Activated T-helper 2 cell treated with anti-CD3 and anti-CD28 coated beads, Interferon-gamma antibody, Interleukin-2, Interleukin-4, amounts not matched to agents 10 μg/mL and 5 μg/mL and 100 μg/mL, durations not matched to agents 14 hours and 24 hours and 36 hours (primary cell): ENCODE results near the gene CAMTA1. TPM values are rescaled to one million over a fixed set of nuclear protein-coding genes. Genes with fewer than 3 reads are reported as not detected.

Source experiments
- DNase-seq: peaks from one replicate; pipeline ENCODE4 v3.0.0; 2021; ENCODE audit warnings: low spot score
- H3K27ac Mint-ChIP-seq: one replicate; pipeline ENCODE4 v1.8.0; 2021; ENCODE audit warnings: mixed read lengths
- H3K27me3 Mint-ChIP-seq: one replicate; pipeline ENCODE4 v1.8.0; 2021; ENCODE audit warnings: low read depth, mixed read lengths
- H3K36me3 Mint-ChIP-seq: one replicate; pipeline ENCODE4 v1.8.0; 2021; ENCODE audit warnings: low read depth, mixed read lengths
- H3K4me1 Mint-ChIP-seq: one replicate; pipeline ENCODE4 v1.8.0; 2021; ENCODE audit warnings: low read depth, mixed read lengths
- H3K4me3 Mint-ChIP-seq: one replicate; pipeline ENCODE4 v1.8.0; 2021; ENCODE audit warnings: low read depth, mild to moderate bottlenecking, moderate library complexity, mixed read lengths
- H3K9me3 Mint-ChIP-seq: one replicate; pipeline ENCODE4 v1.8.0; 2021; ENCODE audit warnings: mixed read lengths
- intact Hi-C: fragments of 100-400 bp; cut with micrococcal nuclease; formaldehyde crosslinking; loops from one replicate; pipeline ENCODE4 v1.15.1; 2023
- total RNA-seq: library from RNA; stranded (reverse); gene quantifications from 2 replicates; pipeline ENCODE4 v1.2.3, GENCODE V29; 2022

Gene CAMTA1
- total RNA-seq, 1 donor from 2014 or later = 62.9 TPM

DNA sequence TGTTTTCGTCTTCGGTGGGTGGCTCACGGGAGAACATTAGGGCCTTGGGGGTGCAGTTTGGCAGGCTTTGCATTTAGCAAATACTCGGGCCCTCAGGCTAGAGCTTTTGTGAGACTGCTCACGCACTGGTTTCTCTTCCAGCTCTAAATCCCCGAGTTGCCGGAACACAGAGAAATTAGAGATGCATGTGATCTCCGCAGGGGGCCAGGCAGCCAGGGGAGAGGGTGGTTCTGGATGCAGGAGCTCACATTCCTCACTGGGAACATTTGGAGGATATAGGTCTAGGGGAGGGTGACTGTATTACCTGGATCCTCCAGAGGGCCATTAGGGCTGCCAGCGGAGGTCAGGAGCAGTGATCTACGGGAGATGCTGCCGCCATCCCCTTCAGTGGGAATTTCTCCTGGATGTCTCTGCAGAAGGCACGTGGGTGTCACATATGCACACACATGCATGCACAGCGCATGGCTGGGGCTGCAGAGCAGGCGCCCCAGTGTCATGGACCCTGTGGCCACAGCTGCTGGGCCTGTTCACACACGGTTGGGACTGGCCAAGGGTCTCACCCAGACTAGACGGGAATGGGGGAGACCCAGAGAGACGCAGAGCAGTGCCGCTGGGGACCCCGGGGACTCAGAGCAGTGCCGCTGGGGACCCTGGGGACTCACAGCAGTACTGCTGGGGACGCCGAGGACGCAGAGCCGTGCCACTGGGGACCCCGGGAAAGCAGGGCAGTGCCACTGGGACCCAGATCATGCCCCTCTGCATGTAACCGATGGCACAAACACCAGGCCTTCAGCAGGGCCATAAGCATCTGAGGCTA is 258.7 kb downstream of the CAMTA1 start:
- intact Hi-C loops = loop anchor here (5.0 kb wide), 1 partner anchor 603 kb away; no protein-coding TSS in a partner anchor
- no peaks in the 10 kb centered on the region for H3K27me3 Mint-ChIP-seq

DNA sequence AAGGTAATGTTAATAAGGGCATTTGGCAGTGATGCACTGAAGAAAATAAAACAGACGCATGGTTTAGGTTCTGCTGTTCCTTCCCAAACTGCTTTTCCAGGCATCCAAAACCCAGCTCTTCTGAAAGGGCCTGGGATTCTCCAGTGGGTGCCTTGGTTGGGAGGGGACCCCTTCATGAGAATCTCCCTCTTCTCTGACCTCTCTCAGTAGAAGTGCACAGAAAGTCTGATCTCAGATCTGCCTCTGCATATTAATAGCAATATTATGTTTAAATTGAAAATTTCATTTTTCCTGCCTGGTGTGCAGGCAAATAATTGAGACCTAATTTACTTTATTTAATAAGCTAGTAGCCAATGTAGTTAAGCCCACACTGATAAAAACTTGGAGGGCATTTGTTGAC is 260.6 kb downstream of the CAMTA1 start:
- no peaks in the 10 kb centered on the region for H3K9me3 Mint-ChIP-seq
- H3K4me1 Mint-ChIP-seq = no peaks in the 10 kb centered on the region
- intact Hi-C loops = no loop called here
- no peak for DNase-seq
- H3K27ac Mint-ChIP-seq = no peak overlapping the region
- no peaks in the 10 kb centered on the region for H3K36me3 Mint-ChIP-seq
- no peaks in the 10 kb centered on the region for H3K27me3 Mint-ChIP-seq
- no peak overlapping the region for H3K4me3 Mint-ChIP-seq

More for the DNA sequence above, 258.7 kb downstream of the CAMTA1 start:
- no peaks in the 10 kb centered on the region for H3K4me1 Mint-ChIP-seq
- no peaks in the 10 kb centered on the region for H3K9me3 Mint-ChIP-seq
- H3K4me3 Mint-ChIP-seq = no peak overlapping the region
- no peaks in the 10 kb centered on the region for H3K36me3 Mint-ChIP-seq
- H3K27ac Mint-ChIP-seq = no peak overlapping the region
- no peak for DNase-seq

DNA sequence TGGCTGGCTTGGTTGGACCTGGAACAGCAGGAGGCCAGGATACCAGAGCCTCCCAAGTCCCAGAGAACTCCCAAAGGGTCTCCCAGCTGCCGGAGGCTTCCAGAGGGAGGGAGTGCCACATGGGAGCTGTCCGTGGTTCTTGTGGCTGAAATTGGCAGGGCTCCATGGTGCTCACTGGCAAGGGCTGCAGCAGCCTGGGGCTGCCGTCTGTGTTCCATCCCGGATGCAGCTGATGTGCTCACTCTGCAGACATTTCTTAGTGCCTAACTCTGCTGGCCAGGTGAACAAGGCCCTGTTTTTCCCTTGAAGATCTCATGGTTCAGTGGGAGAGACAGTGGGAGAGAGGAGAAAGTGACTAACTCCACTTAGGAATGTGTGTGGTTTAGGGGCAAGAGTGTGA is 261.1 kb downstream of the CAMTA1 start:
- H3K4me1 Mint-ChIP-seq = no peaks in the 10 kb centered on the region
- no peaks in the 10 kb centered on the region for H3K9me3 Mint-ChIP-seq
- intact Hi-C loops = no loop called here
- DNase-seq = no peak
- H3K27me3 Mint-ChIP-seq = no peaks in the 10 kb centered on the region
- no peaks in the 10 kb centered on the region for H3K36me3 Mint-ChIP-seq
- H3K27ac Mint-ChIP-seq = no peak overlapping the region
- no peak overlapping the region for H3K4me3 Mint-ChIP-seq

DNA sequence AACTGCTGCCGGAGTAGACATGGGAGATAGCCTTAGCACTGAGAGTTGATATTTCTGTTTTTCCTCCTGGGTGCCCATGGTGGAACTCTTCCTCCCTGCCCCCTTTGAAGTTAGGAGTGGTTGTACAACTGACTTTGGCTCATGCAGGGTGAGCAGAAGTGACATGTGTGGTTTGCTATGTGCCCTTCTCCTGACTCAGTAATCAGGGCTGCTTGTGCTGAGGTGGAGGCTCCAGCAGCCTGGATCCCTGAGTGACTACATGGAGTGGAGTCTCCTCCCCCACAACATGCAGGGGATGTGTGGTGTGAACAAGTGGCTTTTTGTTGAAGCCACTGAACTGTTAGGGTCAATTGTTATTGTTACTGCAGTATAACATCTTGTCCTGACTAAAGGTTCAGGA is 261.6 kb downstream of the CAMTA1 start:
- Mint-ChIP-seq H3K4me3 (no peak overlapping the region), H3K4me1 (no peaks in the 10 kb centered on the region), H3K27me3 (no peaks in the 10 kb centered on the region), H3K36me3 (no peaks in the 10 kb centered on the region), H3K27ac (no peak overlapping the region), H3K9me3 (no peaks in the 10 kb centered on the region)
- no peak for DNase-seq
- intact Hi-C loops = no loop called here

DNA sequence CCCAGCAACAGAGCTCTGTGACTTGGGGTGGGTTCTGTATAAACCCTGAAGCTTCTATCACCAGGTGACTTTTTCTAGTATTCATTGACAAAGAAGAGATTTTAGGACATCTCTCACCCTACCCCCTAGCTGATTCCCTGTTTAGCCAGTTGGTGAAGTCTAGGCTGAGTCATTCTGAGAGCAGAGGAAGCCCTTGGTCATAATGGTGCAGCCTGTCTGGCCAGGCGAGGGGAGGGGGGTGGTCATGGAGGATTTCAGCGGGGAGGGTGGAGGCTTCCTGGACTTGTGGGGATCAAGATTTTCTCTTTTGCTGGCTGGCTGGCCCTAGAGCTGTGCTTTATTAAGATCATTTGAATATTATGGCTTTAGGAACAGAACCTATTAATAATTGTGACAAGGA is 262.6 kb downstream of the CAMTA1 start:
- intact Hi-C loops = no loop called here
- Mint-ChIP-seq H3K9me3 (no peaks in the 10 kb centered on the region), H3K27me3 (no peaks in the 10 kb centered on the region), H3K27ac (no peak overlapping the region), H3K36me3 (no peaks in the 10 kb centered on the region), H3K4me1 (no peaks in the 10 kb centered on the region), H3K4me3 (no peak overlapping the region)
- DNase-seq = no peak

DNA sequence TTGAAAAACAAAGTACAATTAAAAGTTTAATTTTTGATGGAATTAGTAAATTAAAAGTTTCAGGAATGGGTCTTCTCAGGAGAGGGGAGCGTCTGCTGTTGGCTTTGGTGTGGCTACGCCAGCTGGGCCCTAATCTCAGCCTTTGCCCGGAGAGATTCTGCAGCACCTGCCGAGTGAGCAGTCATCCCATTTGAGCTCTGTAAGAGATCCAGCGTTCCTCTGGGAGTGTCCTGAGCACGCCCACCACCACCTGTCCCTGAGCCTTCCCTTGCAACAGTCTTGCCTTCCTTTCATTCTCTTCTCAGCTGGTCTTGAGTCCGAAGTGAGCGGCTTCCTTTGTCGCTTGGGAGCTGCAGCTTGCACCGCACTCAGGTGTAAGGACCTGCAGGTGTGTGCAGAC is 263.1 kb downstream of the CAMTA1 start:
- intact Hi-C loops = no loop called here
- Mint-ChIP-seq H3K36me3 (no peaks in the 10 kb centered on the region), H3K4me3 (no peak overlapping the region), H3K4me1 (no peaks in the 10 kb centered on the region), H3K27ac (no peak overlapping the region), H3K9me3 (no peaks in the 10 kb centered on the region), H3K27me3 (no peaks in the 10 kb centered on the region)
- no peak for DNase-seq

DNA sequence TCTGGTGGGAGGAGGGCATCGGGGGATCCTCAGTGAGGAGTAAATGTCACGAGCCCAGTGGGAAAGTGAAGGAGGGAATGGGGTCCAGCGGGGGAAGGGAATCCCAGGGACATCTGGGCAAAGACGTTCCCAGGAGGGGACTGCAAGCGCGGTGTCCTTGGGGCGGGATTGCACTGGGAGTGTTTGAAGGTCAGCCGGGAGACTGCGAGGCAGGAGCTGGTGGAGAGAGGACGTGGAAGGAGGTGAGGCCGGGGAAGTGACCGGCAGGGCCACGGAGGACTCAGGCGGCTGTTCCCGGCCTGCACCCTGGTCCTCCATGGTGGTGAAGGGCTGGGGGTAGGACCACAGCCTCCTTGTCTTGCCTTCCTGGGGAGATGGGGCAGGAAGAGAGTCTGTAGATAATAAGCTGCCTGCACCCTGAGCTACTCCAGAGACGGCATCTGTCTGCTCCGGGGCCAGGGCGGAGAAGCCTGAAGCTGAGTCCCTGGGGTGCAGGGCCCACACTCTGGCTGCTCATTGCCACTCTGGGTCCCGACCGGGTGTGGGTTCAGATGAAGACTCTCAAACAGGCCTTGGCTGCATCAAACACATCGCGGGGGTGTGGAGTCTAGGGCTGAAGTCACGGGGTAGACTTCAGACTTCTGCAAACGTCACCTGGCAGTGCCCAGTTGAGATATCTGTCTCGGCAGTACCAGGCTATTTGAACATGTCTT is 264.8 kb downstream of the CAMTA1 start:
- Mint-ChIP-seq H3K4me1 (no peaks in the 10 kb centered on the region), H3K27me3 (no peaks in the 10 kb centered on the region), H3K9me3 (no peaks in the 10 kb centered on the region), H3K4me3 (no peak overlapping the region), H3K36me3 (no peaks in the 10 kb centered on the region), H3K27ac (no peak overlapping the region)
- intact Hi-C loops = no loop called here
- no peak for DNase-seq

DNA sequence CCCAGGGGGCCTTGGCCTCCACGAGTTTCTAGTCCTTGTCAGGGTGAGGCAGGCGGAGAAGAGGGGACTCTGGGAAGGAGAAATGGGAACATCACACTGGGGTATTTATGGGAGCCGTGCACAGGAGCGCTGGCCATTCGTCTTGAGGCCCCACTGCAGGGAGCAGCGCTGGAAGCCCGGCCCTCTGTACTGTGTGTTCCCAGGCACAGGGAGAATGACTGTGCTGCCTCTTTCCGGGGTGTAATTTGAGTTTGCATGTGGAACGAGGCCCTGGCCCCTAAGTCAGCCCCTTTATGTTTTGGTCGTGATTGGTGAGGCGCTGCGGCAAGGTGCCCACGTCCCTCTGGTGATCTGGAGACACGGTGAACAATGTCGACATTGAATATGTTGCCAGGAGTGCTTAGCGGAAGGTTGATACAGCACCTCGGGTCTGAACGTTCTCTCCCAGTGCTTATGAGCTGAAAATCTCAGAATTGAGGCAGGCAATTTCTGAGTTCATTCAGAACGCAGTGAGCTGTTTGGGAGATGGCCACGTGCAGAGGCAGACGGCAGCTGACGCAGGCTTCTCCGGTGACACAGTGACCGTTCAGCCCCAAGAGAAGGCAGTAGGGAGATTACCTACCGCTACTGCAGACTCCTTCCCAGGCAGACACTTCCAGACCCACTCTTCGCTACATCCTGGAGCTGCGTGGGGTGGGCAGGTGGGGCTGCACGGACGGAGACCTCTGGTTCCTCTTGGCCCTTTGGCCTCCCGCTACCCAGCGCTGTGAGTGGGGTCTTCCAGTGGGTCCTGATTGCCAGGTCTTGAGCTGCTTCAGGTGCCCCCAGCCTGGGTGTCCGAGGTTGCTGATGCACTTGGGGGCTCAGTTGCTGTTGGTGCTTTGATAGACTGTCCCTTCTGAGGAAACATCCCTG is 265.8 kb downstream of the CAMTA1 start:
- no peaks in the 10 kb centered on the region for H3K4me1 Mint-ChIP-seq
- no peak for DNase-seq
- intact Hi-C loops = no loop called here
- H3K36me3 Mint-ChIP-seq = no peaks in the 10 kb centered on the region
- no peak overlapping the region for H3K4me3 Mint-ChIP-seq
- no peak overlapping the region for H3K27ac Mint-ChIP-seq
- no peaks in the 10 kb centered on the region for H3K9me3 Mint-ChIP-seq
- no peaks in the 10 kb centered on the region for H3K27me3 Mint-ChIP-seq

DNA sequence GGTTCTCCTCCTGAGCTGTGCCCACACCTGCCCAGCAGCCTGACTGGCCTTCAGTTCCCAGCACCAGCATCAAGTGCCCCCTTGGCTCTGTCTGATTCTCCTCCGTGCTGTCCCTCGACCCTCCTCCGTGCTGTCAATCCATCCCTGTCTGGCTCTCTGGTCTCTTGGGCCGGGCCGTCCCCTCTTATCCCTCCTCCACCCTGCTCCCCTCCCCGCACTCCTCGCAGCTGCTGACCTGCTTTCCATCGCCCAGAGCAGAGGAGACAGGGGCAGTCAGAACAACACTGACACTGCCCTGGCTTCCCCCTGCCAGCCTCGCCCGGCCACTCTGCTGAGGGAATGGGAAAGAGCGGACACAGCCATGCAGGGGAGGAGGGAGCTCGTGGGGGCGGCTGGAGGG is 267.4 kb downstream of the CAMTA1 start:
- no peaks in the 10 kb centered on the region for H3K27me3 Mint-ChIP-seq
- no peak overlapping the region for H3K27ac Mint-ChIP-seq
- no peaks in the 10 kb centered on the region for H3K9me3 Mint-ChIP-seq
- H3K4me1 Mint-ChIP-seq = no peaks in the 10 kb centered on the region
- intact Hi-C loops = no loop called here
- H3K36me3 Mint-ChIP-seq = no peaks in the 10 kb centered on the region
- no peak for DNase-seq
- H3K4me3 Mint-ChIP-seq = no peak overlapping the region

DNA sequence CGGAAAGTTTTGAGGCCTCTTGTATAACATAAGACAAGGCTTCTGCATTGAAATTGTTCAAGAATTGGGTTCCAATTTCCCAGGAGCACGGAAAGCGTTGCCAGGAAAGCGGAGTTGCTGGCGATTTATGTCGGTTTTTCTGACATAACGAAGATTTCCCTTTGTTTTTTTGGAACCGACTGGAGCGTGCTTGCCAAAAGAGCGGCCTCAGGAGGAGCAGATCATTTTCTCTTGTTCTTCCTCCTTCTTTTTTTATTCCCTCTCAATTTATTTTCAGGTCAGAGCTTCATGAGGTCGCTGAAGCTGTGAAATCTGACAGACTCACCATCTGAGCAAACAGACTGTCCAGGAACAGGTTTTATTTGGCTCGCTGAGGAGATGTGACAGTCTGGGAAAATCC is 275.5 kb downstream of the CAMTA1 start:
- Mint-ChIP-seq H3K4me3 (no peak overlapping the region), H3K27me3 (no peaks in the 10 kb centered on the region), H3K36me3 (no peaks in the 10 kb centered on the region), H3K4me1 (no peaks in the 10 kb centered on the region), H3K9me3 (no peaks in the 10 kb centered on the region), H3K27ac (no peak overlapping the region)
- intact Hi-C loops = no loop called here
- DNase-seq = no peak

DNA sequence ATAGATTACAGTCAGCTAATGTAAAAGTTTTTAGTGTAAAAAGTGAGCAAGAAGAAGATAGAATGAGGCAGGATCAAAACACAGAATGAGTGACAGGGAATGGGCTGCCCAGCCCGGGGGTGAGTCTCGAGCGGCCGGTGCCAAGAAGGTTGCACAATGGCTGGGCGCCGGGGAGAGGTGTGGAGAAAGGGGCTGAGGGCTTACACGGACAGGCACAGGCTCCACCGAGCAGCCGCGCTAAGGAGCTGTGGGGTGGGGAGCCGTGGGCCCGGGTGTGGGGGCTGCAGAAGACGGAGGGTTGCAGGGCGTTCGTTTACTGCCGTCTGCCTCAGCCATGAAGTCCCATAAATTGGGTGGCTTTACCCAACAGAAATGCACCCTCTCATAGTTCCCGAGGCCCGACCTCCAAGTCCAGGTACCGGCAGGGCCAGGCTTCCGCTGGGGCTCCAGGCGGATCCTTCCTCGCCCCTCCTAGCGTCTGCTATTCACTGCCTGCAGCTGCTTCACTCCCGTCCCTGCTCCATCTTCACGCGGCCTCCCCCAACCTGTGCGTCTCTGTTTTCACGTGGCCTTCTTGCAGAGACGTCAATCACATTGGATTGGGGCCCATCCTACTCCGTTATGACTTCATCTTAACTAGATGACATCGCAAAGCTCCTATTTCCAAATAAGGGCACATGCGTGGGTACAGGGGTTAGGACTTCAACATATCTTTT is 277.2 kb downstream of the CAMTA1 start:
- Mint-ChIP-seq H3K27me3 (no peaks in the 10 kb centered on the region), H3K27ac (no peak overlapping the region), H3K9me3 (no peaks in the 10 kb centered on the region), H3K36me3 (no peaks in the 10 kb centered on the region), H3K4me3 (no peak overlapping the region), H3K4me1 (no peaks in the 10 kb centered on the region)
- intact Hi-C loops = no loop called here
- no peak for DNase-seq

DNA sequence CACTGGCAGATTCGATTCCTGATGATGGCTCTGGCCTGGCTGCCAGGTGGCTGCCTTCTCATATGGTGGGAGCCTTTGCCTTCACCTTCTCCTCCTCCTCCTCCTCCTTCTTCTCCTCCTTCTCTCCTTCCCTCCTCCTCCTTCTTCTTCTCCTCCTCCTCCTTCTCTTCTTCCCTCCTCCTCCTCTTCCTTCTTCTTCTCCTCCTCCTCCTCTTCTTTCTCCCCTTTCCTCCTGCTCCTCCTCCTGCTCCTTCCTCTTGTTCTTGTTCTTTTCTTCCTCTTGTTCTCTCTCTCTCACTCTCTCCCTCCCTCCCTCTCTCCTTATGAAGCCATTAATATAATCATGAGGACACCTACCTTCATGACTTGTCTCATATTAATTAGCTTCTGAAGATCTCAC is 278.7 kb downstream of the CAMTA1 start:
- DNase-seq = no peak
- intact Hi-C loops = no loop called here
- H3K4me1 Mint-ChIP-seq = no peaks in the 10 kb centered on the region
- no peaks in the 10 kb centered on the region for H3K27me3 Mint-ChIP-seq
- H3K9me3 Mint-ChIP-seq = no peaks in the 10 kb centered on the region
- H3K4me3 Mint-ChIP-seq = no peak overlapping the region
- no peaks in the 10 kb centered on the region for H3K36me3 Mint-ChIP-seq
- no peak overlapping the region for H3K27ac Mint-ChIP-seq
